GM19324 (cell line): Measurements from ENCODE around the gene PAX8.

Experiments used
- ATAC-seq: cut with Tn5 transposase; IDR thresholded peaks from one replicate; pipeline ENCODE4 v1.9.1; 2021; ENCODE audit warnings: mild to moderate bottlenecking, moderate library complexity; ENCODE audit not compliant: unreplicated experiment, low FRiP score

The PAX8 gene

DNA sequence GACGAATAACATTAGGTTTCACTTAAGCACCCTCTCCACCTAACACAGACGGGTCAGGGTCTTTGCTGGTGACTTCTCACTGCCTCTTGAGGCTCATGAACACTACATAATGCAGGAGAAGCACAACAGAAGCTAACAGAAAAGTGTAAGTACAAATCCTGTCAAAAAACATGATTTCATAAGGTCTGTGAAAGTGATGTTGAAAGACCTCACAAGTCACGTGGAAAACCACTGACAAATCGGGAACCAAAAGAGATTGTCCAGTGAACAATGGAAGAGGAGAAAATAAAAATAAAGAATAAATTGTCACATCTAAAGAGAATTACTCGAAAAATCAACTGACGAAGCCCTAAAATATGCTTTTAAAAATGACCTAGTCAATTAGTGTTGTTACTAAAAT, 91.0 kb downstream of the PAX8 start:
- no peak for ATAC-seq

DNA sequence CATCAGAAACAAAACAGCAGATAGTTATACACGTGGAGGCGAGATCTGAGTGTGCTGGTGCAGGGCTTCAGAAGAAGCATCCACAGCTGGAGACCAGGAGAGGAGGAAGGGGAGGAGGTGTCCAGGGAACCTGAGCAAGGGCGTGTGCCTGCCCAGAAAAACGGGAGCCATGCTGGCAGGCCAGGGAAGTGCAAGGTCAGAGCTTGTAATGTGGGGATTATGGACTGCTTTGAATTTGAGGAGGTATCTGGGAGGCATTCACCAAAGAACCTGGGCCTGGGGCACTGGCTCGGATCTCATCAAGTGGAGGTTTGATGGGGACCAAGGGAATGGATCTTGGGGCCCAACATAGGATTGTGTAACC, 92.3 kb downstream of the PAX8 start:
- no peak for ATAC-seq

DNA sequence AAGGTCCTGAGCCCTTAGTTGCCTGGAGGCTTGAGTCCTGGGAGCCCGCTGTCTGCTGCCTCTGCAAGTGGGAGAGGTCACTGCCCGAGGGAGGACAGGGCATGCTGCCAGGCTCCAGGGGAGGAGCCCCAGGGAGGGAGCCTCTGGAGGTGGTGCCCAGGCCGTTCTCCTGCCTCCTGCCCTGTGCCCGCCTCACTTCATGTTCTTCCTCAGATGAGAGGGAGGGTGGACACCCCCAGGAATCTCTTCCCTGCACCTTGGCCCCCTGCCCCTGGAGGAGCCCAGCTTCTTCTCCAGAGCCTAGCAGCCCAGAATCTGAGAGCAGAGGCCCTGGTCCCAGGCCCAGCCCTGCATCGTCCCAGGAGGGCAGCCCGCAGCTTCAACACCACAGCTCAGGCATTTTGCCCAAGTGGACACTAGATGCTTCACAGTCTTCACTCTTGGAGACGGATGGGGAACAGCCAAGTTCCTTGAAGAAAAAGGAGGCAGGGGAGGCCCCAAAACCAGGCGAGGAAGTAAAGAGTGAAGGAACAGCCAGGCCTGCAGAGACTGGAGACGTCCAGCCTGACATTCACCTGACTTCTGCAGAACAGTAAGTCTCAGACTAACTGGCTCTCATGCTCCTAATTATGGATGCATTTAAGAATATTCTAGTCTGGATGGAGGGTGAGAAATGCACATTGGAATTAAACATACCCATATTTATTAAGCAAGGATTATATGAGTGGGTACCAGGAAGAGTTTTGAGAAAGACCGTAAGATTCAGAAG, 92.9 kb downstream of the PAX8 start:
- ATAC-seq: no peak

DNA sequence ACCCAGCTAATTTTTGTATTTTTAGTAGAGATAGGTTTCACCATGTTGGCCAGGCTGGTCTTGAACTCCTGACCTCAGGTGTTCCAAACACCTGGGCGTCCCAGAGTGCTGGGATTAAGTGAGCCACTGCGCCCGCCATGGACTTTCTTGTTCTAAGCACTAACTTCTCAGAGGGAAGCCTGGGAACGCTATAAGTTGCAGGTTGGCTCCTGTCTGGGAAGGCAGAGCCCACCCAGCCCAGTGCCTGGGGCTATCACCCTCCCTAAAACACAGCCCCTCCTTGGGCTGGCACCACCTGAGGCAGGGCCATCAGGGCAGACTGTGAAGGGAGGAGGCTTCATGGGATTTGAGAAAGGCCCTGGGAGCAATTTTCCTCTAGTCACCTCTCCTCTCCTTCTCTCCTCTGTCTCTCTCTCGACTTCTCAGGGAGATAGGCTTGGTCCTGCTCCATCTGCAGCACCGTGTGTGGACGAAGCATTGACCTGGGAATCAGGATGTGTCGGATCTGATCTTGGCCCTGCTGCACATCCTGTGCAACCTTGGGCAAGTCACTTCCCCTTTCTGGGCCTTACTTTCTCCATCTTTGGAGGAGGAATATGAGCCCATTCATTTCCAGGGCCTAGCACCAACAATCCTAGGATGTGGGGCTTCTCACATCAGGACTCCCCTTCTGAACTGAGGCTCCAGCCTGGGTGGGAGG, 94.0 kb downstream of the PAX8 start:
- ATAC-seq: no peak

DNA sequence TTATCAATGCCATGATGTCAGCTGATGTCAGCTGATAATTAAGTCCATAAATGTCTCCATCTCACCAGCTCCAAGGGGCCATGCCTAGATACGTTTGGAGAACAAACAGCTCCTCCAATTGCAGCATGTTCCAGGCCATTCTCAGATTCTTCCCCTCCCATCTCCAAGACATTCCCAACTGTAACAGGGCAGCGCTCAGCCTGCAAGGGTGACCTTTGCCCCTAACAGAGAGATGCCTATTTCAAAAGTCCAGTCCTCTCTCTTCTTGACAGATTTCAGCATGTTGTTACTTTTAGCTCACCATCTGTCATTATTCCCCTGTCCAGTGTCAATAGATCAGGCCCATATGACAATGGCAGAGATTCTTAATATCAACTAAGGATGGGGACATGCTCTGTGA, 95.0 kb downstream of the PAX8 start:
- no peak for ATAC-seq

DNA sequence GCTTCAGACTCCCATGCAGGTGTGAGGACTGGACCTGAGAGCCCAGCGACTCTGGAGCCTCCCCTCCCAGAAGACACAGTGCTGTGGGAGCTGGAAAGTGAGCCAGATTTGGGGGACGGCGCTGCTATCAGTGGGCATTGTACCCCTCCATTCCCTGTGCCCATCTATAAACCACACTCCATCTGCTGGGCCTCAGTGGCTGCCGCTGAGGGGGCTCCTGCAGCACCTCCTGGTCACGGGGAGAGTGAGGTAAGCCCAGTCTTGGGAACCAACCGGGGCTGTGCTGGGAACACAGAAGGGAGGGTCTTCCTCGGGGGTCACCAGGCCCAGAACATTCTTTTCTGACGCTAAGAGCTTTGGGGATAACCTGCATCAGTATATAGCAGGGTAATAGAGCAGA, 95.5 kb downstream of the PAX8 start:
- ATAC-seq: no peak

DNA sequence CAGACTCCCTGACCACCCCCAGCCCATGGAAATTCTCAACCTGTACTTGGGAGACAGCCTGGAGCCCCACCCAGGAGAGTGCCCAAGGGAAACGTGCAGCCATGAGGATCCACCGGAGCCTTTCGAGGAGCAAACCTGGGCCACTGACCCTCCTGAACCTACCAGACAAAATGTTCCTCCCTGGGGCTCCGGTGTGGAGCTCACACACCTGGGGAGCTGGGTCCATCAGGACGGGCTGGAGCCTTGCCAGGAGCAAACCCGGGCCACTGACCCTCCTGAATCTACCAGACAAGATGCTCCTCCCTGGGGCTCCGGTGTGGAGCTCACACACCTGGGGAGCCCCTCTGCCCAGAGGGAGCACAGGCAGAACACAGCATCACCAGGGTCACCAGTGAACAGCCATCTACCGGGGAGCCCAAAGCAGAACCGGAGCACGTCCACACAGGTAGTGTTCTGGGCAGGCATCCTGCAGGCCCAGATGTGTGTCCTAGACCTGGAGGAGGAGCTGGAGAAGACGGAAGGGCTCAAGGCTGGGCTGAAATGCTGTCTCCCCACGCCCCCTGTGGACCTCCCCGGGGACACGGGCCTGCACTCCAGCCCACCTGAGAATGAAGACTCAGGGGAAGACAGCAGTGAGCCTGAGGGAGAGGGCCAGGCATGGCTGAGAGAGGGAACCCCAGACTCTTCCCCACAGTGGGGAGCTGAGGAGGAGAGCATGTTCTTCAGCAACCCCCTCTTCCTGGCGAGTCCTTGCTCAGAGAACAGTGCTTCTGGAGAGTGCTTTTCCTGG, 96.1 kb downstream of the PAX8 start:
- ATAC-seq: no peak

DNA sequence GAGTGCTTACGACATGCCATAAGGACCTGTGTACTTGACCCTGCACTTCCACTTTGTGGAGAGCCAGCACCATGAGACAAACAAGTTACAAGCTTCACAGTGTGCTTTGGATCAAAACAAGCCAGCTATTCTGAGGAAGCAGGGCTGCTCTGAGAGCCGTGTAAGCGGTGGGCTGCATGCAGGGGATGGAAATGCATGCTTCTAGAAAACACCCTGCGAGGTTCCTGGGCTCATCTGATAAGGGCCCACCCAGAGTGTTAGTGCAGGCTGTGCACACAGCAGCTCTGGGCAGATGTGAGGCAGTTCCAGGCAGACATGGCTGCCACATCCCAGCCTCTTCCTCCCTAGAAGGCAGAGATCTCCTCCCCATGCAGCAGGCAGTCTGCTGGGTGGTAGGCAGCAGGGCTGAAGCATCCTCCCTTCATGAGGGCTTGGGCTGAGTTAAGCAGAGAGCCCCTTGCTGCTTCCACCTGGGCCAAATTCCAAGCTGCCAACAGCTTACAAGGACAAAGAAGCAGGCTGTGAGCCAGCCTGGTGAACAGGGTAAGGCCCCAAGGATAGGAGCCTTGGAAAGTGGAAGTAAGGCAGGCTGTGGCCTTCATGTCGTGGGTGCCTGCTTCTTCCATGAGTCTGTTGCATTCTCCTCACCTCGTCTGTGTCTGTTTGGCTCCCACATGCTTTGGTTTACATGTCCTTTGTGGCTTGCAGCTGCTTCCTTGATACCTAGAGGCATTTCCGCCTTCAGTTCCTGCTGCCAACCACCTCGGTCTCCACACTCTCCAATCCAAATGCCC, 97.3 kb downstream of the PAX8 start:
- ATAC-seq: no peak

DNA sequence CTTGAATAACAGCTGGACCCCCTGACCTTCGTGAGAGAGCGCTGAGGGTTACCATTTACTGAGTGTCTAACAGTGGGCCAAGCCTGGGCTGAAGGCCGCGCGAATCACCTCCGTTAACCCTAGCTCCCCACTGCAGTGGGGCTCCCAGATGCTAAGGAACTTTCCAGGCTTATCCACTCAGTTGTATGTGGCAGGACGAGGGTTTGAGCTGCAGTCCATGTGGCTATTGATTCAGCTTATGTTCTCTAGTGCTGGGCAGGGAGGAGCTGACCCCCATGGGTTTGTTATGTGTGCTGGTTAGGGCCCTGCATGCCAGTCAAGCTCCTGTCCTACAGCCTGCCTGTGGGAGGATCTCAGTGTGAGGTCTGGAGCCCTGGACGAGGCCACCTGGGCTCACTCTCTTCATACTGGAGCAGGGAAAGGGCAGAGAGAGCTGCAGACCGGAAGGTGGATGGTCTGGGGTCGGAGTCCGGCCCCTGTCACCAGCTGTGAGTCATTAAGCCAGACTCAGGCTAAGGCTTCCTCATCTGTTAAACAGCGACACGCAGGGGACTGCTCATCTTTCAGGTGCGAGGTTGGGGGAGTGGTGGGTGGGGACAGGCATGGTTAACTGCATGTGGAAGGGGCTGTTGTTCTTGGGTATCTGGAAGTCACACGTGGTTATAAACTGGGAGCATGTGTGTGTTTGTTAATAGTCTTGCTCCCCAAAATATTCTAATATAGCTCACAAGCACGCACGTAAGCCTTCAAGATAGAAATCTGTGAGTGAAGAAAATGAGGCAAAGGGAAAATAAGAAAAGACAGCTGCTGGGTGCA, 98.4 kb downstream of the PAX8 start:
- ATAC-seq: no peak

DNA sequence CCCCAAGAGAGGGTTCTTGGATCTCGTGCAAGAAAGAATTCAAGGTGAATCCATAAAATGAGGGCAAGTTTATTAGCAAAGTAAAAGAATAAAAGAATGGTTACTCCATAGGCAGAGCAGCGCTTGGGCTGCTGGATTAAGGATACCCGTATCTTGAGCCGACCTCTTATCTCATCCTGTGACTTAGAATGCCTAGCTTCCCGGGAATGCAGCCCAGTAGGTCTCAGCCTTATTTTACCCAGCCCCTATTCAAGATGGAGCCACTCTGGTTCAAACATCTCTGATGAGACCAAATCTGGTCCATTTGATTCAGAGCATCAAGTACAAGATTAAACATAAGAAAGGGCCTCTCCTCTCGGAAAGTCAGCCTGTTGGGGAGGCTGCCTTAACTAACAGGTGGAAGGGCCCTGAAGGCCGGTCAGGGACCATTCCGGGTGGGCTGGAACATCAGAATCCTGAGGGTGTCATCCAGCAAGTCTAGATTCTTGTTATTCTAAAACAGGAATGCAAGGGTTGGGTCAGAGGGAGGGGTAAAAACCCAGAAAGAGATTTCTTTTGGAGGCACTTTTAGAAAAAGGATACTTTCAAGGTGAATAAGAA, 99.2 kb downstream of the PAX8 start:
- no peak for ATAC-seq

DNA sequence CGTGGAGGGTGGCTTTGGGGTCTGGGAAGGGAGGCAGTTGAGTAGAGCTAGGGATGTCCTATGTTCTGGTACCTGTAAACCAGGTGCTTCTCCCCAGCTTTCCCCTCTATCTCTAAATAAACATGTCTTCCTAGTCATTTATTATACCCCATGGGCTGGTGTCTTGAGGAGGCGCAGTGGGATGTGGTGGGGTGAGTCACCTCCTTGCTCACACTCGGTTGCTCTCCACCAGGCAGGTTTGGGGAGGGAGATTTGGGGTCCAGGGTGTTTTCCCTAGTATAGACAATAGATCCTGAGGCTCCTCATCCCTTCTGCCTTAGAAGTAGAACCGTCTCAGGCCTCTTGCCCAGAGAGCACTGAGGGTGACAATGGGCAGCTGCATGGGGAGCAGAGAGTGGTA, 99.8 kb downstream of the PAX8 start:
- no peak for ATAC-seq

DNA sequence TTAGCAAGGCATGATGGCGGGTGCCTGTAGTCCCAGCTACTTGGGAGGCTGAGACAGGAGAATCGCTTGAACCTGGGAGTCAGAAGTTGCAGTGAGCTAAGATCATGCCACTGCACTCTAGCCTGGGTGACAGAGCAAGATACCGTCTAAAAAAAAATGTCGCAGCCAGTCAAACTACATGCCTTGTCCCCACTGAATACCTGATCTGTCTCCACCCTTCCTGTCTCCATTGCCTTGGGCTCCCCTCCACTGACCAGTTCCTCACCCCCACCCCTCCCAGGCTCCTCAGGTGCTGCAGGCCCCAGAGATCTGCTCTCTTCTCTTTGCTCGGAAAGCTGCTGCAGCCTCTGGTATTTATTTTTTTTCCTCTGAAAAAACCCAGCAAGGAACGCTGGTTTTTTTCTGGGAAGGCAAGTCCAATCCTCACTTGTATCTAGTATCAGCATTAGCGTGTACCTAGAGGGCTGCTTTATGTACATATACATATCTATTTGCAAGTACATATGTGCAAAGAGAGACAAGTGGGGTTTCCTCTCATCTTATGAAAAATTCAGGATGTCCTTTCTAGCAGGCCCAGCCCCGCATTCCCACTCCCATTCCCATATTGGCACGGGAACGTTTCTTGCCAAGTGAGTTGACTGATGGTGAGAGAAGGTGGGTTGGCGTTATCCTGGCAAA, 100.5 kb downstream of the PAX8 start:
- ATAC-seq: no peak

DNA sequence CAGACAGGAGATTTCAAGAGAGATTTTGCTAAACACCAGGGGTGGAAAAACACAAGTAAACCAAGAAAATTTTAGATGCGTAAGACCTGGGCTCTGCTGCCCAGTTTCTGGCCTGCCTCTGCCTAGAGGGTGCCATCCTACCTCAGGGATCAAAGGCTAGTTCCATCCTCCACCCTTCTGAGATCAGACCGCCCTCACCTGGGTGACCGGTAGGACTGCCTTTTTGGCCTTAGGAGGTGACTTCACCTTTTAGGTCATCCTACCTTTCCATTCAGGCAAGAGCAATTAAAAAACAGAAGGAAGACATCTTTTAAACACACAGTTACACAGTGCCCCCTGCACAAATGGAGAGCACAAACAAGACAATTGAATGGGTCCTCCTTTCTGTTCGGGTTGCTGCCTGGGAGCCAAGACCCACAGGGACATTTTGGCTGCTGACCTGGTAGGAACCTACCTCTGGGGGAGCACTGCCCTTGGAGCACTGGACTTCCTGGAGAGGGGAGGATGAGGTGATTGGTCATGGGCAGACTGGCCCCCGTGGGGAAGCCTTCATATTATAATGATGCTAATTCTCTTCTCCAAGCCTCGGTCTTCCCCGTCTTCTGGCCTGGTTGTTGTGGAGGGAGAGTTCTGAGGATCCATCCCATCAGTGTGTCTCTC, 101.9 kb downstream of the PAX8 start:
- no peak for ATAC-seq

DNA sequence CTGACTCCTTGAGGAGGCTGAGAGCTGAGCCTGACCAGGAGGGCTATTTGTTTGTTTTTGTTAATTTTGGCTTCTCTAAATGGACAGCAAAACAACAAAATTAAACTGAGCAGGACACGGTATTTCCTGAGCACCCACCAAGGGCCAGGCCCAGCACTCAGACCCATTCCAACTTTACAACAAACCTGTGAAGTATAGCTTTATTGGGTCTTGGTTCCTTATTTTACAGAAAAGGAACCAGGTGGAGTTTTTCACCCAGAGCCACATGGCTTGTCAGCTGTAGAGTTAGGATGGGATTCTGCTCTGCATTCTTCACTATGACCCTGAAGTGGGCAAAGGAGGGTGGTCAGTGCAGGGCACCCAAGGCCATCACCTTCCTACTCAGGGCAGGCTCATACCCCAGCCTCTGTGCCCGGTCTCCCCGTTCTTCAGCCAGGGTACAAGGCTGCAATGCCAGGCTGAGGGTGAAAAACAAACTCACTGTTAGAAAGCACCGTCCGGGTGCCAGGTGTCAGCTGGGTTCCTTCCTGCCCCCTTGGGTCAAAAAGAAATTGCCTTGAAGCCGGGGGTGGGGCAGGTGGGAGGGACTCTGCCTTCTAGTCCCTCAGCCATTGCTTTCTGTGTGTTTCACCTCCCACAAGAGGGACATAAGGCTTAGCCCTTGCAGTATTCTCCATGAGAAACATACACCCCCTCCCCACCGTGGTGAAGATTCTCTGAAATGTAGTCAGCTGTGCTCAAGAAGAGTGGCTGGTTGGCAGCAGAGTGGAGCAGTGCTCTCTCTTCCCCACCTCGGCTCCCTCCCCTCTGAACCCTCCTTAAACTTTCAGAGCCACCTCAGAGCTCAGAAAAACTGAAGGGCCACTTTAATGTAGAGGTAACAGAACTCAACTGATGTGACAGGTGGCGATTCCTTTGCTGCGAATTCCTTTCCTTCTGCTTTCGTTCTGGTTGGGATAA, 102.7 kb downstream of the PAX8 start:
- no peak for ATAC-seq

DNA sequence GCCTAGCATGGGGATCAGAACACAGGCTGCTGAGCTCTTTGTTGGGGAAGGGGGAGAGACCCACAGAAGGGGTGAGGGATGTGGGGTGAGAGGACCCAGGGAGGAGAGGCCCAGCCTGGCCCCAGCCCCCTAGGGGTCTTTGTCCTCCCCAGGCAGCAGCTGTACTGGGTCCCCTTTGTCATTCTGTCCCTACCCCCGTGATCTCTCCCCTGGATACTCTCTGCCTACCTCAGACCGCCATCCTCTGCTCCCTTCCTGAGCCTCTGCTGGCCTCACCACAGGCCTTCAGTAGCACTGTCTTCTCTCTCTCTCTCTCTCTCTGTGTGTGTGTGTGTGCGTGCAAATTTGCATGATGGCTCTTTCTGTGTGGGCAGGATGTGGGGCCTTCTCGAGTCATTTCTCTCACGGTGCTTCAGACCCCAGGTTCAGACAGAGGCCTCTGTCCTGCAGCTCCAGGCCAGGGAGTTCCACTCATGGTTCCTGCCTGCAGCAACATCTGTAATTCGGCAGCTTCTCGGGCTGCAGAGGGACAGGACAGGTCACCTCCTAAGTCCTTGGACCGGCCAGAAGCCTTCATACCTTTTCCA, 103.6 kb downstream of the PAX8 start:
- peak; percentile 58 for ATAC-seq

DNA sequence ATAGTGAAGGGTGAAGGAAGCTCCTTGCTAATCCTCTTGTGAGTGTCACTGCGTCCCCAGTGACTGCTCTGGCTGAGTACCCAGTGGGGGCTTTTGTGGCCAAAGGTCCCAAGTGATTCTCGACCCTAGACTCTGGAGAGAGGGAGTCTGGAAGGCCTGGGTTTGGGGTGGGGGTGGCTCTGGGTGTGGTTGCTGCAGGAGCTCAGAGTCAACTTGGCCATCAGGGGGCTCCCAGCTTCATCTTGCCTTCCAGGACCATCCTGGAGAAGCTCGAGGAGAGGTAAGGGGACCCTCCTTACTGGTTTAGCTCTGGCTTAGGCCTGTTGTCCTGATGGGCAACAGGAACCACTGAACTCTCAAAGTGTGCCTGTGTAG, 104.4 kb downstream of the PAX8 start:
- ATAC-seq: no peak
